Measurements from ENCODE around the gene ZBTB33. TPM values are rescaled to one million over a fixed set of nuclear protein-coding genes. Genes with fewer than 3 reads are reported as not detected.

The ZBTB33 gene
- polyA plus RNA-seq, 3 donors = 4.7 to 10.6 (median 8.6) TPM

- Histone ChIP-seq H3K27ac (ENCODE audit: low read depth in 1 of 2, low read length in 2 of 2) (no peak overlapping the region), H2AFZ (ENCODE audit: insufficient read depth, low read depth, low read length, poor library complexity, severe bottlenecking) (no peak overlapping the region), H3K79me2 (ENCODE audit: insufficient read depth, low read length) (no peaks in the 10 kb centered on the region), H3K4me2 (replicated peaks; ENCODE audit: extremely low read depth, low read length, poor library complexity, severe bottlenecking) (no peak overlapping the region), H3K4me3 (replicated peaks in 1 of 3; ENCODE audit: low read depth in 2 of 3, low read length in 3 of 3) (no peak overlapping the region), H3K9me3 (replicated peaks in 1 of 2; ENCODE audit: control insufficient read depth in 1 of 2, insufficient read depth in 1 of 2, low read length in 2 of 2) (peaks cover 0 to 4% of the 10 kb centered on the region in 2 donors), H4K20me1 (ENCODE audit: insufficient read depth, low read length) (no peaks in the 10 kb centered on the region), H3K36me3 (replicated peaks in 1 of 2; ENCODE audit: control insufficient read depth in 1 of 2, insufficient read depth in 2 of 2, low read length in 2 of 2) (no peaks in the 10 kb centered on the region), H3K9ac (ENCODE audit: insufficient read depth, low read length, poor library complexity, severe bottlenecking) (no peak overlapping the region), H3K4me1 (ENCODE audit: control insufficient read depth in 1 of 2, insufficient read depth in 2 of 2, low read length in 2 of 2) (no peaks in the 10 kb centered on the region), H3K27me3 (ENCODE audit: control insufficient read depth in 2 of 2, insufficient read depth in 2 of 2, low read length in 2 of 2) (no peaks in the 10 kb centered on the region)
- Mint-ChIP-seq H3K4me1 (peaks cover 3% of the 10 kb centered on the region), H3K9me3 (peaks cover 0 to 3% (median 0%) of the 10 kb centered on the region in 7 donors), H3K4me3 (no peak overlapping the region), H3K36me3 (peaks cover 7 to 8% of the 10 kb centered on the region in 2 donors), H3K27me3 (ENCODE audit: low read depth in 3 of 3) (peaks cover 0 to 5% (median 0%) of the 10 kb centered on the region in 3 donors), H3K27ac (no peak overlapping the region)
- no CpG with 5 or more reads among the region's 6 CpGs for WGBS (ENCODE audit: insufficient coverage)
- no peak for DNase-seq
- TF ChIP-seq CTCF (IDR thresholded peaks at IDR 0.05) = no peak
- intact Hi-C loops (cut with micrococcal nuclease) = no loop called here
Observed at GRCh38 chrX:120235284-120235683, 15.3 kb upstream of the ZBTB33 start.

GRCh38 chrX:120236687-120237479 is 13.7 kb upstream of the ZBTB33 start:
- peaks cover 0 to 3% of the 10 kb centered on the region in 2 donors for H3K9me3 ChIP-seq (replicated peaks in 1 of 2; ENCODE audit: control insufficient read depth in 1 of 2, insufficient read depth in 1 of 2, low read length in 2 of 2)
- H2AFZ ChIP-seq (ENCODE audit: insufficient read depth, low read depth, low read length, poor library complexity, severe bottlenecking) = no peak overlapping the region
- no peaks in the 10 kb centered on the region for H3K79me2 ChIP-seq (ENCODE audit: insufficient read depth, low read length)
- H3K27ac ChIP-seq (ENCODE audit: low read depth in 1 of 2, low read length in 2 of 2) = no peak overlapping the region
- no peak overlapping the region for H3K9ac ChIP-seq (ENCODE audit: insufficient read depth, low read length, poor library complexity, severe bottlenecking)
- no peak overlapping the region for H3K4me2 ChIP-seq (replicated peaks; ENCODE audit: extremely low read depth, low read length, poor library complexity, severe bottlenecking)
- no peaks in the 10 kb centered on the region for H4K20me1 ChIP-seq (ENCODE audit: insufficient read depth, low read length)
- H3K27me3 ChIP-seq (ENCODE audit: control insufficient read depth in 2 of 2, insufficient read depth in 2 of 2, low read length in 2 of 2) = no peaks in the 10 kb centered on the region
- no peak overlapping the region for H3K4me3 ChIP-seq (replicated peaks in 1 of 3; ENCODE audit: low read depth in 2 of 3, low read length in 3 of 3)
- no CpG with 5 or more reads among the region's 3 CpGs for WGBS (ENCODE audit: insufficient coverage)
- H3K4me1 ChIP-seq (ENCODE audit: control insufficient read depth in 1 of 2, insufficient read depth in 2 of 2, low read length in 2 of 2) = no peaks in the 10 kb centered on the region
- H3K27ac Mint-ChIP-seq = no peak overlapping the region
- peaks cover 0 to 8% (median 0%) of the 10 kb centered on the region in 3 donors for H3K27me3 Mint-ChIP-seq (ENCODE audit: low read depth in 3 of 3)
- H3K4me1 Mint-ChIP-seq = peaks cover 3% of the 10 kb centered on the region
- intact Hi-C loops (cut with micrococcal nuclease) = no loop called here
- DNase-seq = no peak
- H3K9me3 Mint-ChIP-seq = peaks cover 0 to 1% (median 0%) of the 10 kb centered on the region in 7 donors
- peaks cover 7 to 8% of the 10 kb centered on the region in 2 donors for H3K36me3 Mint-ChIP-seq
- TF ChIP-seq CTCF (IDR thresholded peaks at IDR 0.05) = no peak
- no peaks in the 10 kb centered on the region for H3K36me3 ChIP-seq (replicated peaks in 1 of 2; ENCODE audit: control insufficient read depth in 1 of 2, insufficient read depth in 2 of 2, low read length in 2 of 2)
- no peak overlapping the region for H3K4me3 Mint-ChIP-seq

Measured in CD14-positive monocyte (primary cell).